Activated CD8-positive, alpha-beta T cell treated with anti-CD3 and anti-CD28 coated beads for 36 hours (primary cell): ENCODE results near the gene EPHA6. TPM values are rescaled to one million over a fixed set of nuclear protein-coding genes. Genes with fewer than 3 reads are reported as not detected.

Source experiments
- ATAC-seq: fragments of 200-7000 bp; cut with Tn5 transposase; one replicate; pipeline ENCODE4 v1.10.0; 2021; ENCODE audit warnings: mild to moderate bottlenecking, moderate library complexity
- CTCF ChIA-PET: fragments of 350-600 bp; sonication (Branson Sonifier 250); formaldehyde crosslinking; loops from one replicate; lab custom pipeline; 2021; ENCODE audit warnings: antibody characterized with exemption; lab: Charles Lee
- POLR2A ChIA-PET: fragments of 350-600 bp; sonication (Branson Sonifier 250); formaldehyde crosslinking; loops from one replicate; lab custom pipeline; 2021; ENCODE audit warnings: antibody characterized with exemption; lab: Charles Lee
- DNase-seq: peaks from one replicate; pipeline ENCODE4 v3.0.0-alpha.2; 2020
- H3K27ac Mint-ChIP-seq: one replicate; pipeline ENCODE4 v1.8.0; 2021; ENCODE audit warnings: mild to moderate bottlenecking, mixed read lengths
- H3K27me3 Mint-ChIP-seq: one replicate; pipeline ENCODE4 v1.8.0; 2021; ENCODE audit warnings: mixed read lengths
- H3K36me3 Mint-ChIP-seq: one replicate; pipeline ENCODE4 v1.8.0; 2021; ENCODE audit warnings: low read depth, mixed read lengths
- H3K4me1 Mint-ChIP-seq: one replicate; pipeline ENCODE4 v1.8.0; 2021; ENCODE audit warnings: low read depth, mixed read lengths
- H3K4me3 Mint-ChIP-seq: one replicate; pipeline ENCODE4 v1.8.0; 2021; ENCODE audit warnings: mild to moderate bottlenecking, moderate library complexity, mixed read lengths
- H3K9me3 Mint-ChIP-seq: one replicate; pipeline ENCODE4 v1.8.0; 2021; ENCODE audit warnings: mixed read lengths
- CTCF ChIP-seq: fragments of 200-600 bp; IDR thresholded peaks from one replicate; pipeline ENCODE4 v1.8.0; 2022; ENCODE audit warnings: antibody characterized with exemption, mild to moderate bottlenecking
- intact Hi-C: fragments of 100-400 bp; cut with micrococcal nuclease; formaldehyde crosslinking; loops from one replicate; pipeline ENCODE4 v1.10.0; 2022
- total RNA-seq, 2 experiments: library from RNA; stranded (reverse); gene quantifications; one replicate each; pipeline ENCODE4 v1.2.3, GENCODE V29; 2021

The EPHA6 gene
- total RNA-seq, 2 experiments from 2014 or later, result not detected

- no peak overlapping the region for H3K4me3 Mint-ChIP-seq
- ChIA-PET CTCF (no interaction called here), POLR2A (no interaction called here)
- TF ChIP-seq CTCF, result no peak
- DNase-seq (no peak), ATAC-seq (peak; percentile 66)
- H3K4me1 Mint-ChIP-seq, result no peaks in the 10 kb centered on the region
- no peaks in the 10 kb centered on the region for H3K36me3 Mint-ChIP-seq
- peaks cover 19% of the 10 kb centered on the region for H3K9me3 Mint-ChIP-seq
- no peaks in the 10 kb centered on the region for H3K27me3 Mint-ChIP-seq
- H3K27ac Mint-ChIP-seq, result no peak overlapping the region
- intact Hi-C loops, result no loop called here
These were observed 324.6 kb downstream of the EPHA6 start for GRCh38 chr3:97138914-97139541.

- intact Hi-C loops, result no loop called here
- no peak for TF ChIP-seq CTCF
- no peaks in the 10 kb centered on the region for H3K4me1 Mint-ChIP-seq
- no peaks in the 10 kb centered on the region for H3K27me3 Mint-ChIP-seq
- H3K4me3 Mint-ChIP-seq, result no peak overlapping the region
- ChIA-PET POLR2A (no interaction called here), CTCF (no interaction called here)
- ATAC-seq (no peak), DNase-seq (no peak)
- H3K27ac Mint-ChIP-seq, result no peak overlapping the region
- H3K9me3 Mint-ChIP-seq, result no peaks in the 10 kb centered on the region
- H3K36me3 Mint-ChIP-seq, result no peaks in the 10 kb centered on the region
These were observed 334.5 kb downstream of the EPHA6 start for GRCh38 chr3:97148931-97149330.

- TF ChIP-seq CTCF, result no peak
- CTCF ChIA-PET, result no interaction called here
- POLR2A ChIA-PET, result no interaction called here
- H3K27ac Mint-ChIP-seq, result no peak overlapping the region
- peaks cover 6% of the 10 kb centered on the region for H3K9me3 Mint-ChIP-seq
- H3K36me3 Mint-ChIP-seq, result no peaks in the 10 kb centered on the region
- no peaks in the 10 kb centered on the region for H3K27me3 Mint-ChIP-seq
- DNase-seq (no peak), ATAC-seq (no peak)
- H3K4me1 Mint-ChIP-seq, result no peaks in the 10 kb centered on the region
- H3K4me3 Mint-ChIP-seq, result no peak overlapping the region
- intact Hi-C loops, result no loop called here
These were observed 346.8 kb downstream of the EPHA6 start for GRCh38 chr3:97161169-97161568.

- Mint-ChIP-seq H3K4me1 (no peaks in the 10 kb centered on the region), H3K27ac (no peak overlapping the region), H3K4me3 (no peak overlapping the region), H3K27me3 (no peaks in the 10 kb centered on the region), H3K9me3 (peaks cover 23% of the 10 kb centered on the region), H3K36me3 (no peaks in the 10 kb centered on the region)
- POLR2A ChIA-PET, result no interaction called here
- DNase-seq (no peak), ATAC-seq (no peak)
- CTCF ChIA-PET, result no interaction called here
- intact Hi-C loops, result no loop called here
- no peak for TF ChIP-seq CTCF
These were observed 362.8 kb downstream of the EPHA6 start for GRCh38 chr3:97177242-97177641.

DNA sequence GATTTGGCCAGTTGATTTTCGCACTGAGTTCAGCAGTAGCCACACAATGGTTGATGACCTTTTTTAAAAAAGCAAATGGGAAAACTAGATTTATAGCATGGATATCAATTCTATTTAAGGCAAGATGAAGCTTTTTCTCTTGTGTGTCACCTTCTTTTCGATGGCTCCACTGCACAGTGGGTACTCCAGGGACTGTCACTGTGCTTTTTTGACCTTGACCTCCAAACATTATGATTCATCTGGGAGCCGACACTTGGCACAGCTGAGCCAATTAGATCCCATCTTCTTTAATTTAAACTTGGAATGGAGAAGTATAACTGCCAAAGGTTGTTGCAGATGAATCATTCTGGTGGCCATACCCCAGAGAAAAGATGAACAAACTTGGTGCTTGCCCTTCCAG is 367.3 kb downstream of the EPHA6 start:
- DNase-seq, result no peak

More for the DNA sequence above, 367.3 kb downstream of the EPHA6 start:
- Mint-ChIP-seq H3K27me3 (no peaks in the 10 kb centered on the region), H3K4me1 (no peaks in the 10 kb centered on the region), H3K36me3 (no peaks in the 10 kb centered on the region), H3K9me3 (peaks cover 21% of the 10 kb centered on the region), H3K27ac (no peak overlapping the region), H3K4me3 (no peak overlapping the region)
- intact Hi-C loops, result no loop called here
- TF ChIP-seq CTCF, result no peak
- no peak for ATAC-seq
- CTCF ChIA-PET, result no interaction called here
- POLR2A ChIA-PET, result no interaction called here
